SK-N-SH (cell line): ENCODE data around the gene SPTB. TPM values are rescaled to one million over a fixed set of nuclear protein-coding genes. Genes with fewer than 3 reads are reported as not detected.

ENCODE experiments used
- CTCF ChIA-PET: fragments of 300-600, 350-600 bp; formaldehyde crosslinking; extraction: SDS; loops from one replicate; lab custom pipeline; 2021; lab: Yijun Ruan, JAX
- POLR2A ChIA-PET: fragments of 350-600 bp; sonication (Branson Sonifier 250); formaldehyde crosslinking; extraction: SDS; loops from one replicate; lab custom pipeline; 2020; ENCODE audit warnings: antibody characterized with exemption, inconsistent platforms; lab: Yijun Ruan, JAX
- DNase-seq: peaks from one replicate; pipeline ENCODE4 v3.0.0; 2012
- H2AFZ ChIP-seq: fragments of 200-600 bp; sonication (generic); 2 replicates; pipeline ENCODE4 v1.8.1; 2016; ENCODE audit warnings: antibody characterized with exemption, mild to moderate bottlenecking, low read depth
- H3F3A ChIP-seq: fragments of 200-600 bp; sonication (generic); replicated peaks from 2 replicates; pipeline ENCODE3; 2016; ENCODE audit warnings: antibody characterized with exemption, mild to moderate bottlenecking; ENCODE audit not compliant: insufficient read depth
- H3K27ac ChIP-seq, 2 experiments: fragments of 200-500 bp in 1 of 2; fragments of 200-600 bp in 1 of 2; sonication (Bioruptor generic) in 1 of 2; sonication (generic), shearing (Covaris generic) in 1 of 2; 2 replicates each; pipeline versions ENCODE4 v1.5.1 to v1.6.1; 2014 to 2016; ENCODE audit warnings: low read depth in 2 of 2, inconsistent platforms in 1 of 2, low read length in 1 of 2, mild to moderate bottlenecking in 1 of 2, mixed read lengths in 1 of 2
- H3K27me3 ChIP-seq: fragments of 200-600 bp; sonication (generic), shearing (Covaris generic); 2 replicates; pipeline ENCODE4 v1.6.1; 2016; ENCODE audit warnings: mixed run types; ENCODE audit not compliant: insufficient read depth
- H3K36me3 ChIP-seq, 2 experiments: fragments of 200-500 bp in 1 of 2; fragments of 200-600 bp in 1 of 2; sonication (Bioruptor generic) in 1 of 2; sonication (generic) in 1 of 2; replicated peaks in 1 of 2; 2 replicates each; pipeline versions ENCODE3 to v1.5.1; 2014 to 2016; ENCODE audit warnings: low read length in 1 of 2, mild to moderate bottlenecking in 1 of 2; ENCODE audit not compliant: insufficient read depth in 2 of 2, control insufficient read depth in 1 of 2
- H3K4me1 ChIP-seq, 2 experiments: fragments of 200-500 bp in 1 of 2; fragments of 200-600 bp in 1 of 2; sonication (Bioruptor generic) in 1 of 2; sonication (generic), shearing (Covaris generic) in 1 of 2; 2 replicates each; pipeline versions ENCODE4 v1.5.1 to v1.6.1; 2014 to 2016; ENCODE audit warnings: low read depth in 1 of 2, low read length in 1 of 2, mixed run types in 1 of 2; ENCODE audit not compliant: insufficient read depth in 2 of 2, control insufficient read depth in 1 of 2
- H3K4me2 ChIP-seq: fragments of 200-600 bp; sonication (generic), shearing (Covaris generic); 2 replicates; pipeline ENCODE4 v1.6.1; 2017; ENCODE audit warnings: mixed run types
- H3K4me3 ChIP-seq, 2 experiments: fragments of 200-500 bp in 1 of 2; fragments of 200-600 bp in 1 of 2; sonication (Bioruptor generic) in 1 of 2; sonication (generic), shearing (Covaris generic) in 1 of 2; 2 replicates each; pipeline versions ENCODE4 v1.5.1 to v1.8.1; 2014 to 2016; ENCODE audit warnings: low read depth in 2 of 2, inconsistent platforms in 1 of 2, low read length in 1 of 2, mild to moderate bottlenecking in 1 of 2, mixed read lengths in 1 of 2, moderate library complexity in 1 of 2
- H3K79me2 ChIP-seq: fragments of 200-600 bp; sonication (generic); 2 replicates; pipeline ENCODE4 v1.8.1; 2017; ENCODE audit warnings: mild to moderate bottlenecking; ENCODE audit not compliant: insufficient read depth
- H3K9ac ChIP-seq: fragments of 200-600 bp; sonication (generic); 2 replicates; pipeline ENCODE4 v1.6.1; 2017; ENCODE audit warnings: mixed run types
- H3K9me2 ChIP-seq: fragments of 200-600 bp; sonication (generic); 2 replicates; pipeline ENCODE4 v1.6.1; 2017; ENCODE audit warnings: mixed run types
- H3K9me3 ChIP-seq: fragments of 200-600 bp; sonication (generic); 2 replicates; pipeline ENCODE4 v1.6.1; 2017; ENCODE audit warnings: mixed run types, mild to moderate bottlenecking, moderate library complexity
- H4K20me1 ChIP-seq: fragments of 200-600 bp; sonication (generic); 2 replicates; pipeline ENCODE4 v1.6.1; 2017; ENCODE audit warnings: mild to moderate bottlenecking, mixed run types; ENCODE audit not compliant: insufficient read depth
- CHD2 ChIP-seq: fragments of 150-350 bp; IDR thresholded peaks from 2 replicates; pipeline ENCODE4 v1.6.1; 2018; ENCODE audit warnings: low read length; ENCODE audit not compliant: partially characterized antibody
- FOSL2 ChIP-seq: IDR thresholded peaks from 2 replicates; pipeline ENCODE4 v1.4.0; 2012; ENCODE audit warnings: low read depth, mild to moderate bottlenecking, moderate library complexity, borderline replicate concordance
- GATA2 ChIP-seq: sonication (generic); formaldehyde crosslinking; IDR thresholded peaks from 2 replicates; pipeline ENCODE4 v1.5.0; 2020; ENCODE audit warnings: mild to moderate bottlenecking, missing genetic modification reagents
- MXI1 ChIP-seq: IDR thresholded peaks from 2 replicates; pipeline ENCODE4 v1.6.1; 2012; ENCODE audit warnings: mild to moderate bottlenecking, low read depth, low read length, improper control_type of control experiment
- NRF1 ChIP-seq: IDR thresholded peaks from 2 replicates; pipeline ENCODE4 v1.6.1; 2012; ENCODE audit warnings: low read depth, mild to moderate bottlenecking, low read length
- POLR2AphosphoS5 ChIP-seq: IDR thresholded peaks from 2 replicates; pipeline ENCODE4 v1.6.1; 2012; ENCODE audit warnings: low read depth, low read length
- RAD21 ChIP-seq: IDR thresholded peaks from 2 replicates; pipeline ENCODE4 v1.6.1; 2012; ENCODE audit warnings: mild to moderate bottlenecking, low read length
- RFX5 ChIP-seq: IDR thresholded peaks from 2 replicates; pipeline ENCODE4 v1.6.1; 2012; ENCODE audit warnings: mild to moderate bottlenecking, improper control_type of control experiment, low read length
- WGBS: methylation state at CpG from one replicate; pipeline ENCODE4 v1.1.6; 2017; ENCODE audit warnings: low lambda C conversion rate; 5-methylcytosine and 5-hydroxymethylcytosine counted together
- polyA plus RNA-seq, 3 experiments: library from polyadenylated mRNA; depleted of rRNA; stranded (reverse); fragments of >200 nt; gene quantifications; 2 replicates each; pipeline ENCODE4 v1.2.3, GENCODE V29; 2012
- TF ChIP-seq, protein P1 (sequence below): IDR thresholded peaks from 2 replicates; pipeline ENCODE4 v1.4.0; 2012; ENCODE audit warnings: low read depth, borderline replicate concordance
- TF ChIP-seq, protein P2 (sequence below): IDR thresholded peaks from 2 replicates; pipeline ENCODE4 v1.4.0; 2012; ENCODE audit warnings: low read depth
- TF ChIP-seq, protein P3 (sequence below): fragments of 150-350 bp; IDR thresholded peaks from 2 replicates; pipeline ENCODE4 v1.6.1; 2017; ENCODE audit warnings: antibody characterized with exemption, low read length, low read depth, borderline replicate concordance
- TF ChIP-seq, protein P4 (sequence below): IDR thresholded peaks from 2 replicates; pipeline ENCODE4; 2012
- TF ChIP-seq, protein P5 (sequence below): fragments of 150-350 bp; IDR thresholded peaks from 2 replicates; pipeline ENCODE4 v1.6.1; 2016; ENCODE audit warnings: mild to moderate bottlenecking, low read depth, low read length
- TF ChIP-seq, protein P6 (sequence below): IDR thresholded peaks from 2 replicates; pipeline ENCODE4 v1.6.1; 2012; ENCODE audit warnings: mild to moderate bottlenecking, low read depth, low read length, moderate library complexity

Gene SPTB
- polyA plus RNA-seq, 1 of the 3 experiments (the other 2 are of a cell fraction), result 0.15 TPM

DNA sequence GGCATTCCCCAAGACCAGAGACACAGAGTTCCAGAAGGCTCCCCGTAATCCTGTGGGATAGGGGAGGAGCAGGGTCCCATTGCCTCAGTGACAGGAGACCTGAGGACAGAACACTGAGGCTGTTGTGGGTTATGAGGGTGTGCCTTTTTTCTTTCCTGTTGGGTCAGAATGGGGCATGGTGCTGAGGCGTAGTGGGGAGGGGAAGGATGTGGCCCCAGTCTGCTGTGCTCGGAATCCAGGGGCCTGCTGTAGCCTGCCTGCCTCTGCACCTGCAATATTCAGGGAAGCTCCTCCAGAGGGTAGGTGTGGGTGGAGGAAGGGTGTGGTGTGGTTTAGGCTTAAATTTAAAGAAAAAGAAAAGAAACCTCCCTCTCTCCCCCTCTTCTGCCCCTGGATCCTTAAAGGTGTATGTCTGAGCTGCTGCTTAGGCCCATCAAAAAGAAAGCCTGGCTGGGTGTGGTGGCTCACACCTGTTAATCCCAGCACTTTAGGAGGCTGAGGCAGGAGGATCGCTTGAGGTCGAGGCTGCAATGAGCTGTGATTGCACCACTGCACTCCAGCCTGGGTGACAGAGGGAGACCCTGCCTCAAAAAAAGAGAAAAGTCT lies 156.8 kb downstream of the SPTB start:
- Histone ChIP-seq H2AFZ (no peak overlapping the region), H3K4me2 (no peak overlapping the region), H3K4me1 (peaks cover 16 to 26% of the 10 kb centered on the region in 2 experiments; a peak in 2 of 4 replicates), H3F3A (no peaks in the 10 kb centered on the region), H3K9me3 (no peaks in the 10 kb centered on the region), H4K20me1 (peaks cover 3% of the 10 kb centered on the region; the same call in 1 of the 2 replicates), H3K79me2 (peaks cover 15% of the 10 kb centered on the region; the same call in 1 of the 2 replicates), H3K9ac (no peak overlapping the region), H3K27ac (no peak overlapping the region), H3K27me3 (no peaks in the 10 kb centered on the region), H3K9me2 (no peaks in the 10 kb centered on the region), H3K36me3 (no peaks in the 10 kb centered on the region), H3K4me3 (no peak overlapping the region)
- CTCF ChIA-PET, result no interaction called here
- POLR2A ChIA-PET, result no interaction called here
- WGBS, result 94% methylated on average over 5 of the region's 5 CpGs
- no peak for DNase-seq
- TF ChIP-seq RAD21 (no peak), RFX5 (no peak), GATA2 (no peak), CHD2 (no peak), NRF1 (no peak), FOSL2 (no peak), MXI1 (no peak), POLR2AphosphoS5 (no peak)
- TF ChIP-seq, protein P1, sequence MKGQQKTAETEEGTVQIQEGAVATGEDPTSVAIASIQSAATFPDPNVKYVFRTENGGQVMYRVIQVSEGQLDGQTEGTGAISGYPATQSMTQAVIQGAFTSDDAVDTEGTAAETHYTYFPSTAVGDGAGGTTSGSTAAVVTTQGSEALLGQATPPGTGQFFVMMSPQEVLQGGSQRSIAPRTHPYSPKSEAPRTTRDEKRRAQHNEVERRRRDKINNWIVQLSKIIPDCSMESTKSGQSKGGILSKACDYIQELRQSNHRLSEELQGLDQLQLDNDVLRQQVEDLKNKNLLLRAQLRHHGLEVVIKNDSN, result no peak
- TF ChIP-seq, protein P2, sequence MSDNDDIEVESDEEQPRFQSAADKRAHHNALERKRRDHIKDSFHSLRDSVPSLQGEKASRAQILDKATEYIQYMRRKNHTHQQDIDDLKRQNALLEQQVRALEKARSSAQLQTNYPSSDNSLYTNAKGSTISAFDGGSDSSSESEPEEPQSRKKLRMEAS, result no peak
- TF ChIP-seq, protein P3, sequence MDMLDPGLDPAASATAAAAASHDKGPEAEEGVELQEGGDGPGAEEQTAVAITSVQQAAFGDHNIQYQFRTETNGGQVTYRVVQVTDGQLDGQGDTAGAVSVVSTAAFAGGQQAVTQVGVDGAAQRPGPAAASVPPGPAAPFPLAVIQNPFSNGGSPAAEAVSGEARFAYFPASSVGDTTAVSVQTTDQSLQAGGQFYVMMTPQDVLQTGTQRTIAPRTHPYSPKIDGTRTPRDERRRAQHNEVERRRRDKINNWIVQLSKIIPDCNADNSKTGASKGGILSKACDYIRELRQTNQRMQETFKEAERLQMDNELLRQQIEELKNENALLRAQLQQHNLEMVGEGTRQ, result no peak
- TF ChIP-seq, protein P4, sequence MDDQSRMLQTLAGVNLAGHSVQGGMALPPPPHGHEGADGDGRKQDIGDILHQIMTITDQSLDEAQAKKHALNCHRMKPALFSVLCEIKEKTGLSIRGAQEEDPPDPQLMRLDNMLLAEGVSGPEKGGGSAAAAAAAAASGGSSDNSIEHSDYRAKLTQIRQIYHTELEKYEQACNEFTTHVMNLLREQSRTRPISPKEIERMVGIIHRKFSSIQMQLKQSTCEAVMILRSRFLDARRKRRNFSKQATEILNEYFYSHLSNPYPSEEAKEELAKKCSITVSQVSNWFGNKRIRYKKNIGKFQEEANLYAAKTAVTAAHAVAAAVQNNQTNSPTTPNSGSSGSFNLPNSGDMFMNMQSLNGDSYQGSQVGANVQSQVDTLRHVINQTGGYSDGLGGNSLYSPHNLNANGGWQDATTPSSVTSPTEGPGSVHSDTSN, result no peak

DNA sequence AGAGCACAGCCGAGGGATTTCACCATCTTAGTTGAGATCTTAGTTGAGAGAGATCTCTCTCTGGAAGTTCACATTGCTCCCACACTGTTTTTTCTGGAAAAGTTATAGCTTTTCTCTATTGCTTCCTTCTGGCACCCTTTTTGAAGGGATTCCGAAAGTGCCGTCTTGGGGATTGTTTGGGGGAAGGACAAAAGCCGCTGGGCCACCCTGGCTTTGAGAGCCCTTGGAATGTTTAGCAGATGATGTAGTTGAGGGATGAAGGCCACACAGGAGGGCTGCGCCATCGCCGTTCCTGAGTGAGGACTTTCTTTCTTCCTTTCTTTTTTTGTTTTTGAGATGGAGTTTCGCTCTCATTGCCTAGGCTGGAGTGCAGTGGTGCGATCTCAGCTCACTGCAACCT lies 157.8 kb downstream of the SPTB start:
- no peak overlapping the region for H3K9ac ChIP-seq
- H3K36me3 ChIP-seq, result no peaks in the 10 kb centered on the region
- H3K79me2 ChIP-seq, result peaks cover 15% of the 10 kb centered on the region; the same call in 1 of the 2 replicates
- H4K20me1 ChIP-seq, result peaks cover 3% of the 10 kb centered on the region; the same call in 1 of the 2 replicates
- H3K27ac ChIP-seq, result no peak overlapping the region
- peaks cover 19 to 26% of the 10 kb centered on the region in 2 experiments; a peak in 2 of 4 replicates for H3K4me1 ChIP-seq
- 98% methylated on average over 9 of the region's 9 CpGs for WGBS
- no peak for DNase-seq
- H3K9me3 ChIP-seq, result no peaks in the 10 kb centered on the region
- no peak overlapping the region for H3K4me3 ChIP-seq
- no peak overlapping the region for H2AFZ ChIP-seq
- H3K4me2 ChIP-seq, result no peak overlapping the region
- H3K9me2 ChIP-seq, result no peaks in the 10 kb centered on the region
- ChIA-PET POLR2A (no interaction called here), CTCF (interaction anchor here (1.1 to 3.4 kb wide), 2 partner anchors 38 to 211 kb away, joined by 3 to 11 read pairs; no protein-coding TSS in a partner anchor)
- no peaks in the 10 kb centered on the region for H3F3A ChIP-seq
- TF ChIP-seq, protein P5, sequence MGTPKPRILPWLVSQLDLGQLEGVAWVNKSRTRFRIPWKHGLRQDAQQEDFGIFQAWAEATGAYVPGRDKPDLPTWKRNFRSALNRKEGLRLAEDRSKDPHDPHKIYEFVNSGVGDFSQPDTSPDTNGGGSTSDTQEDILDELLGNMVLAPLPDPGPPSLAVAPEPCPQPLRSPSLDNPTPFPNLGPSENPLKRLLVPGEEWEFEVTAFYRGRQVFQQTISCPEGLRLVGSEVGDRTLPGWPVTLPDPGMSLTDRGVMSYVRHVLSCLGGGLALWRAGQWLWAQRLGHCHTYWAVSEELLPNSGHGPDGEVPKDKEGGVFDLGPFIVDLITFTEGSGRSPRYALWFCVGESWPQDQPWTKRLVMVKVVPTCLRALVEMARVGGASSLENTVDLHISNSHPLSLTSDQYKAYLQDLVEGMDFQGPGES, result no peak
- TF ChIP-seq, protein P6, sequence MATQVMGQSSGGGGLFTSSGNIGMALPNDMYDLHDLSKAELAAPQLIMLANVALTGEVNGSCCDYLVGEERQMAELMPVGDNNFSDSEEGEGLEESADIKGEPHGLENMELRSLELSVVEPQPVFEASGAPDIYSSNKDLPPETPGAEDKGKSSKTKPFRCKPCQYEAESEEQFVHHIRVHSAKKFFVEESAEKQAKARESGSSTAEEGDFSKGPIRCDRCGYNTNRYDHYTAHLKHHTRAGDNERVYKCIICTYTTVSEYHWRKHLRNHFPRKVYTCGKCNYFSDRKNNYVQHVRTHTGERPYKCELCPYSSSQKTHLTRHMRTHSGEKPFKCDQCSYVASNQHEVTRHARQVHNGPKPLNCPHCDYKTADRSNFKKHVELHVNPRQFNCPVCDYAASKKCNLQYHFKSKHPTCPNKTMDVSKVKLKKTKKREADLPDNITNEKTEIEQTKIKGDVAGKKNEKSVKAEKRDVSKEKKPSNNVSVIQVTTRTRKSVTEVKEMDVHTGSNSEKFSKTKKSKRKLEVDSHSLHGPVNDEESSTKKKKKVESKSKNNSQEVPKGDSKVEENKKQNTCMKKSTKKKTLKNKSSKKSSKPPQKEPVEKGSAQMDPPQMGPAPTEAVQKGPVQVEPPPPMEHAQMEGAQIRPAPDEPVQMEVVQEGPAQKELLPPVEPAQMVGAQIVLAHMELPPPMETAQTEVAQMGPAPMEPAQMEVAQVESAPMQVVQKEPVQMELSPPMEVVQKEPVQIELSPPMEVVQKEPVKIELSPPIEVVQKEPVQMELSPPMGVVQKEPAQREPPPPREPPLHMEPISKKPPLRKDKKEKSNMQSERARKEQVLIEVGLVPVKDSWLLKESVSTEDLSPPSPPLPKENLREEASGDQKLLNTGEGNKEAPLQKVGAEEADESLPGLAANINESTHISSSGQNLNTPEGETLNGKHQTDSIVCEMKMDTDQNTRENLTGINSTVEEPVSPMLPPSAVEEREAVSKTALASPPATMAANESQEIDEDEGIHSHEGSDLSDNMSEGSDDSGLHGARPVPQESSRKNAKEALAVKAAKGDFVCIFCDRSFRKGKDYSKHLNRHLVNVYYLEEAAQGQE, result no peak
- TF ChIP-seq POLR2AphosphoS5, result no peak
- TF ChIP-seq, protein P2, result no peak
- H3K27me3 ChIP-seq, result no peaks in the 10 kb centered on the region
